ENCODE measurements around the gene RGS19.

The RGS19 gene

DNA sequence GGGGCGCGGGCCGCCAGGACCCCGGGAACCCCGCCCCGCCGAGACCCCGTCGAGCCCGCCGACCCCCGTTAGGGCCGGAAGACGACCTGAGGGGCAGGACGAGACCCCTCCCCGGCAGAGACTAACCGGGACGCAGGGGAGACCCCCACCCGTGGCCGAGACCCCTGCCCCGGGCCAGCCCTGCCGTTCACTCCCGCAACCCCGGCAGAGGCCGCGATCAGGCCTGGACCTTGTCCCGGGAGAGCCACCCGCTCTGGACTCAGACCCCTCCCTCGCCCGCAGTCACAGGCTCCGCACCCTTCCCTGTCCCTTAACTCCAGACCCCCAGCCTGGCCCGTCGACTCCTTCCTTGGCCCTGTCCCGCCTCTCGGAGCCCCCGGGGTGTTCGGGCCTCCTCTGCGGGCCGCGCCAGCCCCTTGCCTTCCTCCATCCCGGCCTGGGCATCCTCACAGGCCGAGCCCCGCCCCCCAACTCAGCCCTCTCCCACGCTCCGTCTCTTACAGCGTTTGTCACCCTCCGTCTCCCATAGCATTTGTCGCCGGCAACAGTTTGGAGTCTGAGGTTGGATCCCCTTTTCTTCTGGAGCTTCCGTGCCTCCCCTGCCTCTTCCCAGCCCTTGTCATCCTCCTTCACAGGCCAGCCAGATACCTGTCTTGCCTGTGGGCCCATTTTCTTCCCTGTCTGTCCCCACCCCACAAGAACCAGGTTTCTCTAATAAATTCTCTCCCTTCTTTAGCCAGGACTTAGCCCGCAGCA, 15.8 kb downstream of the RGS19 start:
- no peak for FAIRE-seq

GRCh38 chr20:64062596-64063388, 16.5 kb downstream of the RGS19 start, which contains the start of gene TCEA2:
TCEA2 (plus strand) TSS chr20:64063198; CDS start chr20:64063313, 115 bp downstream.
- DNase-seq (ENCODE audit: insufficient read length) (peak; percentile 99), FAIRE-seq (peak; percentile 88)
- TF ChIP-seq POLR2A (IDR thresholded peaks at IDR 0.05; ENCODE audit: low read depth, low read length) (peak; percentile 14; the same call in 1 of the 2 replicates), TAF1 (IDR thresholded peaks at IDR 0.05; ENCODE audit: borderline replicate concordance, low read depth, low read length) (no peak)

More for the DNA sequence above, 15.8 kb downstream of the RGS19 start:
- TF ChIP-seq POLR2AphosphoS5 (IDR thresholded peaks at IDR 0.05; ENCODE audit: low read depth, low read length): no peak
- TF ChIP-seq POLR2A (IDR thresholded peaks at IDR 0.05; ENCODE audit: low read depth, low read length): no peak
- no peak for TF ChIP-seq TAF1 (IDR thresholded peaks at IDR 0.05; ENCODE audit: borderline replicate concordance, low read depth, low read length)
- DNase-seq (ENCODE audit: insufficient read length): no peak

DNA sequence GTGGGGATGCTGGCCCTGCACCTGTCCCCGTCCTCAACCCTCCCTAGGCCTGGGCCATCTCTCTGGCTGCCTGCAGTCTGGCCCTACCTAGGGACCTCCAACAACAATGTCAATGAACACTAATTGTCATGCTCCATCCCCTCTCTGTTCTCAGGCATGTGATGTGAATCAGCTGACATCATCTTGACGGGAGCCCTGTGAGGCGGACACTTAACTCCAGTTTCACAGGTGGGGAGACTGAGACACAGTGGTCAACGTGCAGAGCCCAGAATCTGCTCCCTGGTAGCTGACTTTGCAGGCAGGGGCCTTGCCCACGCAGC, 17.1 kb downstream of the RGS19 start:
- no peak for DNase-seq (ENCODE audit: insufficient read length)
- no peak for FAIRE-seq
- TF ChIP-seq POLR2AphosphoS5 (IDR thresholded peaks at IDR 0.05; ENCODE audit: low read depth, low read length) (no peak), POLR2A (IDR thresholded peaks at IDR 0.05; ENCODE audit: low read depth, low read length) (no peak), TAF1 (IDR thresholded peaks at IDR 0.05; ENCODE audit: borderline replicate concordance, low read depth, low read length) (no peak)

- FAIRE-seq (no peak), DNase-seq (ENCODE audit: insufficient read length) (no peak)
- TF ChIP-seq POLR2AphosphoS5 (IDR thresholded peaks at IDR 0.05; ENCODE audit: low read depth, low read length) (no peak), TAF1 (IDR thresholded peaks at IDR 0.05; ENCODE audit: borderline replicate concordance, low read depth, low read length) (no peak), POLR2A (IDR thresholded peaks at IDR 0.05; ENCODE audit: low read depth, low read length) (no peak)
Observed at GRCh38 chr20:64058536-64058935, 20.8 kb downstream of the RGS19 start.

DNA sequence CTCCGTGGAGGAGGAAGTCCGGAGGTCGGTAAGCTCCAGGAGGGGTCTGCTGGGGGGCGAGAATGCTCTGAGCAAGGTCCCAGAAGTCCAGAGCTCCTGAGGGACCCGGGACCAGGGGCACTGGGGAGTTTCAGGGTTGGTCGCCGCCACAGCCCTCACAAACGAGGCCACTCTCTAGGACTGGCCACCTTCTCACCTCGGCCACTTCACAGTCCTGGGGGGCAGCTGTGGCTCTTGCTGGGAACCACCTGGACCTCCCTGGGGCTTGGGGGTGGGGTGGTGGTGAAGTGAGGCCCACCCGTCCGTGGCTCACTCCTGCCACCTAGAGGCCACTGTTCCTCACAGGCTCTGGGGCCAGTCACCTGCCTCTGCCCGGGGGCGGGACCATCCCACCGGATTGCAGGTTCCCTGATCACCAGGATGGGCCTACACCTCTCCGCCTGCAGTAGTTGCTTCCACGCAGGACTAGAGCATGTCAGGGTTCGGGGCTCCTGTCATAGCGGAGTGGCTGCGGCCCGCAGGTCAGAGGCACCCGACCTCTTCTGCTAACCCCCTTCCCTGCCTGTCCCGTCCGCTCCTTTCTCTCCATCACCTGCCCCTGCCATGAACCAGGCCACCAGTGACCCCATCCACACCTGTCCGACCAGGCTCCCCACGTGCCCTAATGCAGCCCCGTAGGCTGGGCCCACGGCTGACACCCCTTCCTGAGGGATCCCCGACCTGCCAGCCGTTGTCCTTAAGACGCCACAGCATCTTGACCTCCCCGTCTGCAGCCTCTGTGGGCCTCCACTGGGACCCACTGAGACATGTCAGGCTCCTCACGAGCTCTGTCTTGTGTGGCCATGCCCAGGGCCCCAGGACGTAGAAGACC, 21.5 kb downstream of the RGS19 start:
- DNase-seq (ENCODE audit: insufficient read length) (peak; percentile 98), FAIRE-seq (peak; percentile 86)
- TF ChIP-seq TAF1 (IDR thresholded peaks at IDR 0.05; ENCODE audit: borderline replicate concordance, low read depth, low read length) (no peak), POLR2AphosphoS5 (IDR thresholded peaks at IDR 0.05; ENCODE audit: low read depth, low read length) (no peak), POLR2A (IDR thresholded peaks at IDR 0.05; ENCODE audit: low read depth, low read length) (no peak)

DNA sequence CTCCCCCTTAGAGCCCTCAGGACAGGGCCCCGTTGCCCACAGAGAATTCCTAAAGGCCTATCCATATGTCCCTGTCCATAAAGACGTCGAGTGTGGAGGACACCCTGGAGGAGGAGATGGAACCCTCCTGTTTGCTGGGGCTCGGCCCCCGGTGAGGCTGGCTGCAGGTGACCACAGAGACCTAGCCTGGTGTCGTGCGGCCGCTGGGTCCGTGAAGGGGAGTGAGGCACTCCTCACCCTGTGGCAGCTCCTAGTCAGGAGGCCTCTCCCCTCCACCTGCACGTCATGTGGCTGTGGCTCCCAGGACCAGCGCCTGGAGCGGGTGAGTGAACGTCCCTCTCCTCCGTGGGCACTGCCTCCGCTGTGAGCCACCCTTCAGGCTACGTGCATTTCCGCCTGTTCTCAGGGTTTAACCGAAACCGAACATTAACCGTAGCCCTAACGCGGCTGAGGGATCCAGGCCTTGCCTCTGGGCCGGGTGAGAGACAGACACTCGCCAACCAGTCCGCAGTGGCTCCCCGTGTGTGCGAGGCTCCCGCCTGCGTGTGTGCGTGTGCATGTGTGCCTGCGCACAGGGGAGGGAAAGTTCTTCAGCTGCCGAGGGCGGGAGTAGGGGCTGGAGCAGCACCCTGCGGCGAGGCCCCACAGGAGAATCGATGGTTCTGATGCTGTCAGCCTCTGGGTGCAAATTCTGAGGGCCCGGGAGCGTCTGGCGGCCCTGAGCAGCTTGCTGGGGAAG, 22.3 kb downstream of the RGS19 start:
- FAIRE-seq (peak; percentile 30), DNase-seq (ENCODE audit: insufficient read length) (no peak)
- TF ChIP-seq POLR2AphosphoS5 (IDR thresholded peaks at IDR 0.05; ENCODE audit: low read depth, low read length) (no peak), POLR2A (IDR thresholded peaks at IDR 0.05; ENCODE audit: low read depth, low read length) (peak; percentile 47; the same call in 1 of the 2 replicates)

GRCh38 chr20:64056639-64056888, 22.8 kb downstream of the RGS19 start:
- no peak for TF ChIP-seq TAF1 (IDR thresholded peaks at IDR 0.05; ENCODE audit: borderline replicate concordance, low read depth, low read length)
- TF ChIP-seq POLR2A (IDR thresholded peaks at IDR 0.05; ENCODE audit: low read depth, low read length): no peak
- no peak for TF ChIP-seq POLR2AphosphoS5 (IDR thresholded peaks at IDR 0.05; ENCODE audit: low read depth, low read length)
- FAIRE-seq: no peak

GRCh38 chr20:64055893-64056638, 23.3 kb downstream of the RGS19 start:
- TF ChIP-seq POLR2AphosphoS5 (IDR thresholded peaks at IDR 0.05; ENCODE audit: low read depth, low read length) (no peak), POLR2A (IDR thresholded peaks at IDR 0.05; ENCODE audit: low read depth, low read length) (no peak), TAF1 (IDR thresholded peaks at IDR 0.05; ENCODE audit: borderline replicate concordance, low read depth, low read length) (no peak)
- no peak for FAIRE-seq
- DNase-seq (ENCODE audit: insufficient read length): no peak

More at GRCh38 chr20:64056639-64056888, 22.8 kb downstream of the RGS19 start:
- DNase-seq (ENCODE audit: insufficient read length): no peak

DNA sequence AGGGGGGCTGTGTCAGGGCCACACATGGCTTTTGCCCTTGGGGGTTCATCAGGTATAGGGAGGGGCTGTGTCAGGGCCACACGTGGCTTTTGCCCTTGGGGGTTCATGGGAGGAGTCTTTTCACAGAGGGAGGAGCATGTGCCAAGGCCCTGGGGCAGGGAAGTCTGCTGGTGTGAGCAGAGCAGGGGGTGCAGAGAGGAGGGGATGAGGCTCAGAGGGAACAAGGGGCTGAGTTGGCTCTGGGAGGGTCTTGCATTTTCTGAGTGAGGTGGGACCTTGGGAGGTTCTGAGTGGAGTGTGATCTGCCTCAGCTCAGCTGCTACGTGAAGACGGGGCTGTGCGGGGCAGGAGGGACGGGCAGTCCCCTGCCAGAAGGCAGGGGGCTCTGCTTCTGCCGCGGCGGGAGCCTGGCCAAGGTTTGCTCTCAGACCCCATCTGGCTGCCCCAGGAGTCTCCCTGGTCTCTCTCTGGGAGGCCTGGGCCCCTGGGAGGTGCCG, 23.9 kb downstream of the RGS19 start:
- no peak for FAIRE-seq
- no peak for DNase-seq (ENCODE audit: insufficient read length)
- TF ChIP-seq TAF1 (IDR thresholded peaks at IDR 0.05; ENCODE audit: borderline replicate concordance, low read depth, low read length) (no peak), POLR2AphosphoS5 (IDR thresholded peaks at IDR 0.05; ENCODE audit: low read depth, low read length) (no peak), POLR2A (IDR thresholded peaks at IDR 0.05; ENCODE audit: low read depth, low read length) (no peak)
